OCI-LY3 (cell line): ENCODE measurements around the gene ACKR3.

Source experiments
- H2AFZ ChIP-seq: fragments of 200-600, 300-600 bp; shearing (Covaris generic); 2 replicates; pipeline ENCODE4 v1.6.0; 2014; ENCODE audit warnings: antibody characterized with exemption, low read depth, low read length
- H3K27ac ChIP-seq: fragments of 200-600, 300-600 bp; sonication (generic); 2 replicates; pipeline ENCODE4 v1.5.1; 2014; ENCODE audit warnings: mild to moderate bottlenecking, low read length, moderate library complexity, mixed read lengths
- H3K27me3 ChIP-seq: fragments of 200-600, 300-600 bp; sonication (generic); 2 replicates; pipeline ENCODE4 v1.6.1; 2014; ENCODE audit warnings: low read depth, low read length, mixed read lengths
- H3K36me3 ChIP-seq: fragments of 200-600, 300-600 bp; sonication (generic); replicated peaks from 2 replicates; pipeline ENCODE3; 2014; ENCODE audit warnings: low read depth, low read length, mixed read lengths
- H3K4me1 ChIP-seq: fragments of 300-600, 200-600 bp; sonication (generic); 2 replicates; pipeline ENCODE4 v1.6.1; 2014; ENCODE audit warnings: low read length, mixed read lengths
- H3K4me2 ChIP-seq: fragments of 200-600, 300-600 bp; sonication (generic); 2 replicates; pipeline ENCODE4 v1.6.1; 2014; ENCODE audit warnings: low read length, mixed read lengths
- H3K4me3 ChIP-seq: fragments of 300-600, 200-600 bp; sonication (generic); 2 replicates; pipeline ENCODE4 v1.5.1; 2014; ENCODE audit warnings: antibody characterized with exemption, mild to moderate bottlenecking, low read length, moderate library complexity
- H3K79me2 ChIP-seq: fragments of 300-600, 200-600 bp; shearing (Covaris generic); 2 replicates; pipeline ENCODE4 v1.6.1; 2014; ENCODE audit warnings: mild to moderate bottlenecking, low read length, mixed read lengths
- H3K9ac ChIP-seq: fragments of 300-600, 200-600 bp; shearing (Covaris generic); 2 replicates; pipeline ENCODE4 v1.6.0; 2014; ENCODE audit warnings: mild to moderate bottlenecking, low read length, moderate library complexity
- H3K9me3 ChIP-seq: fragments of 200-600, 300-600 bp; shearing (Covaris generic); 2 replicates; pipeline ENCODE4 v1.6.1; 2014; ENCODE audit warnings: low read length, mixed read lengths; ENCODE audit not compliant: insufficient read depth
- H4K20me1 ChIP-seq: fragments of 200-600, 300-600 bp; sonication (generic); 2 replicates; pipeline ENCODE4 v1.6.1; 2016; ENCODE audit warnings: low read length, mixed read lengths; ENCODE audit not compliant: insufficient read depth
- CTCF ChIP-seq: fragments of 200-600, 300-600 bp; sonication (generic); IDR thresholded peaks from 2 replicates; pipeline ENCODE4 v1.5.1; 2014; ENCODE audit warnings: antibody characterized with exemption, low read length, low read depth
- EZH2phosphoT487 ChIP-seq: fragments of 200-600 bp; shearing (Covaris generic); IDR thresholded peaks from 2 replicates; pipeline ENCODE4 v1.6.1; 2018; ENCODE audit warnings: antibody characterized with exemption, mixed run types, low read depth

Gene ACKR3

GRCh38 chr2:236574000-236574399, 4.4 kb downstream of the ACKR3 start:
- no peaks in the 10 kb centered on the region for H4K20me1 ChIP-seq
- no peak overlapping the region for H3K4me2 ChIP-seq
- H3K4me1 ChIP-seq = peaks cover 26% of the 10 kb centered on the region
- no peaks in the 10 kb centered on the region for H3K79me2 ChIP-seq
- H3K9me3 ChIP-seq = no peaks in the 10 kb centered on the region
- no peak overlapping the region for H3K4me3 ChIP-seq
- H3K27ac ChIP-seq = no peak overlapping the region
- no peak overlapping the region for H2AFZ ChIP-seq
- TF ChIP-seq CTCF = no peak
- no peak for TF ChIP-seq EZH2phosphoT487
- H3K36me3 ChIP-seq = no peaks in the 10 kb centered on the region
- H3K27me3 ChIP-seq = 0 out of 2 replicates have a peak, but pooled peaks cover 11% of the 10 kb centered on the region
- H3K9ac ChIP-seq = no peak overlapping the region

GRCh38 chr2:236574424-236575145, 5.0 kb downstream of the ACKR3 start:
- Histone ChIP-seq H3K27ac (no peak overlapping the region), H2AFZ (no peak overlapping the region), H3K27me3 (0 out of 2 replicates have a peak, but pooled peaks cover 11% of the 10 kb centered on the region), H3K79me2 (no peaks in the 10 kb centered on the region), H3K4me3 (no peak overlapping the region), H3K4me1 (peaks cover 21% of the 10 kb centered on the region), H3K9me3 (no peaks in the 10 kb centered on the region), H4K20me1 (no peaks in the 10 kb centered on the region), H3K9ac (no peak overlapping the region), H3K36me3 (no peaks in the 10 kb centered on the region), H3K4me2 (no peak overlapping the region)
- TF ChIP-seq CTCF (no peak), EZH2phosphoT487 (no peak)

GRCh38 chr2:236575510-236575909, 5.9 kb downstream of the ACKR3 start:
- H3K36me3 ChIP-seq = no peaks in the 10 kb centered on the region
- no peak overlapping the region for H3K27ac ChIP-seq
- no peak overlapping the region for H3K4me2 ChIP-seq
- peaks cover 14% of the 10 kb centered on the region for H3K4me1 ChIP-seq
- no peaks in the 10 kb centered on the region for H4K20me1 ChIP-seq
- TF ChIP-seq CTCF (no peak), EZH2phosphoT487 (no peak)
- H3K4me3 ChIP-seq = no peak overlapping the region
- no peak overlapping the region for H3K9ac ChIP-seq
- H3K27me3 ChIP-seq = 0 out of 2 replicates have a peak, but pooled peaks cover 11% of the 10 kb centered on the region
- H2AFZ ChIP-seq = no peak overlapping the region
- no peaks in the 10 kb centered on the region for H3K79me2 ChIP-seq
- no peaks in the 10 kb centered on the region for H3K9me3 ChIP-seq

- H3K4me3 ChIP-seq = no peak overlapping the region
- H4K20me1 ChIP-seq = no peaks in the 10 kb centered on the region
- no peaks in the 10 kb centered on the region for H3K36me3 ChIP-seq
- peaks cover 8% of the 10 kb centered on the region for H3K4me1 ChIP-seq
- TF ChIP-seq EZH2phosphoT487 (no peak), CTCF (no peak)
- H3K27me3 ChIP-seq = 0 out of 2 replicates have a peak, but pooled peaks cover 10% of the 10 kb centered on the region
- H3K9me3 ChIP-seq = no peaks in the 10 kb centered on the region
- no peak overlapping the region for H3K4me2 ChIP-seq
- H3K79me2 ChIP-seq = no peaks in the 10 kb centered on the region
- H3K27ac ChIP-seq = no peak overlapping the region
- H3K9ac ChIP-seq = no peak overlapping the region
- no peak overlapping the region for H2AFZ ChIP-seq
These were observed 6.5 kb downstream of the ACKR3 start for GRCh38 chr2:236576087-236576486.
